ENCODE data around the gene PPTC7.
"Not testable (repeated sequence)": the region's sequence is repeated elsewhere in the genome, so short reads cannot be mapped to it uniquely, and the experiment has no call there.

Gene PPTC7

GRCh38 chr12:110547090-110547489 lies 36.0 kb downstream of the PPTC7 start:
- no peak overlapping the region for H3K4me3 Mint-ChIP-seq
- peak overlapping the region in 1 of 2 donors; percentile 15 for H3K27ac Mint-ChIP-seq
- no peaks in the 10 kb centered on the region for H3K27me3 Mint-ChIP-seq
- H3K4me1 Mint-ChIP-seq (ENCODE audit: low read depth in 2 of 2) = peaks cover 23 to 30% of the 10 kb centered on the region in 2 donors
- H3K9me3 Mint-ChIP-seq = no peaks in the 10 kb centered on the region
- DNase-seq (no peak), ATAC-seq (replicated peaks) (no peak)
- peaks cover 56% of the 10 kb centered on the region for H3K36me3 Mint-ChIP-seq (ENCODE audit: insufficient read depth)

GRCh38 chr12:110546339-110546738 lies 36.8 kb downstream of the PPTC7 start:
- DNase-seq = no peak
- no peak for ATAC-seq (replicated peaks)
- H3K36me3 Mint-ChIP-seq (ENCODE audit: insufficient read depth) = peaks cover 55% of the 10 kb centered on the region
- no peaks in the 10 kb centered on the region for H3K27me3 Mint-ChIP-seq
- H3K4me1 Mint-ChIP-seq (ENCODE audit: low read depth in 2 of 2) = peaks cover 19 to 26% of the 10 kb centered on the region in 2 donors
- H3K9me3 Mint-ChIP-seq = no peaks in the 10 kb centered on the region
- peak overlapping the region in 1 of 2 donors; percentile 61 for H3K27ac Mint-ChIP-seq
- H3K4me3 Mint-ChIP-seq = no peak overlapping the region

GRCh38 chr12:110545812-110546211 lies 37.3 kb downstream of the PPTC7 start:
- Mint-ChIP-seq H3K36me3 (ENCODE audit: insufficient read depth) (peaks cover 51% of the 10 kb centered on the region), H3K9me3 (no peaks in the 10 kb centered on the region), H3K4me3 (no peak overlapping the region), H3K4me1 (ENCODE audit: low read depth in 2 of 2) (peaks cover 19 to 25% of the 10 kb centered on the region in 2 donors), H3K27ac (peak overlapping the region; percentile 26 to 61), H3K27me3 (no peaks in the 10 kb centered on the region)
- DNase-seq = no peak
- no peak for ATAC-seq (replicated peaks)

GRCh38 chr12:110545259-110545658 lies 37.9 kb downstream of the PPTC7 start:
- peaks cover 53% of the 10 kb centered on the region for H3K36me3 Mint-ChIP-seq (ENCODE audit: insufficient read depth)
- not testable (repeated sequence) for ATAC-seq (replicated peaks); H3K9me3 Mint-ChIP-seq; H3K4me3 Mint-ChIP-seq; DNase-seq; H3K27me3 Mint-ChIP-seq
- peaks cover 19 to 21% of the 10 kb centered on the region in 2 donors for H3K4me1 Mint-ChIP-seq (ENCODE audit: low read depth in 2 of 2)
- H3K27ac Mint-ChIP-seq = peak overlapping the region in 1 of 2 donors; percentile 26

- no peak overlapping the region for H3K4me3 Mint-ChIP-seq
- peaks cover 59% of the 10 kb centered on the region for H3K36me3 Mint-ChIP-seq (ENCODE audit: insufficient read depth)
- no peak for ATAC-seq (replicated peaks)
- no peaks in the 10 kb centered on the region for H3K9me3 Mint-ChIP-seq
- H3K27ac Mint-ChIP-seq = no peak overlapping the region
- DNase-seq = no peak
- H3K4me1 Mint-ChIP-seq (ENCODE audit: low read depth in 2 of 2) = peaks cover 17 to 21% of the 10 kb centered on the region in 2 donors
- no peaks in the 10 kb centered on the region for H3K27me3 Mint-ChIP-seq
Measured at GRCh38 chr12:110543965-110544364, 39.2 kb downstream of the PPTC7 start.

- DNase-seq = no peak
- Mint-ChIP-seq H3K4me1 (ENCODE audit: low read depth in 2 of 2) (peaks cover 13 to 22% of the 10 kb centered on the region in 2 donors), H3K9me3 (no peaks in the 10 kb centered on the region), H3K36me3 (ENCODE audit: insufficient read depth) (peaks cover 65% of the 10 kb centered on the region), H3K4me3 (no peak overlapping the region), H3K27ac (peak overlapping the region; percentile 49 to 69), H3K27me3 (no peaks in the 10 kb centered on the region)
- no peak for ATAC-seq (replicated peaks)
Measured at GRCh38 chr12:110543252-110543959, 39.7 kb downstream of the PPTC7 start.

GRCh38 chr12:110540048-110540447 lies 43.1 kb downstream of the PPTC7 start:
- Mint-ChIP-seq H3K4me3 (no peak overlapping the region), H3K9me3 (no peaks in the 10 kb centered on the region), H3K4me1 (ENCODE audit: low read depth in 2 of 2) (peaks cover 6 to 11% of the 10 kb centered on the region in 2 donors), H3K27me3 (no peaks in the 10 kb centered on the region), H3K27ac (peak overlapping the region in 1 of 2 donors; percentile 56), H3K36me3 (ENCODE audit: insufficient read depth) (peaks cover 80% of the 10 kb centered on the region)
- ATAC-seq (replicated peaks) (no peak), DNase-seq (no peak)

- Mint-ChIP-seq H3K9me3 (no peaks in the 10 kb centered on the region), H3K27me3 (no peaks in the 10 kb centered on the region), H3K27ac (peak overlapping the region; percentile 56 to 65), H3K4me1 (ENCODE audit: low read depth in 2 of 2) (peaks cover 6 to 16% of the 10 kb centered on the region in 2 donors), H3K4me3 (no peak overlapping the region), H3K36me3 (ENCODE audit: insufficient read depth) (peaks cover 74% of the 10 kb centered on the region)
- ATAC-seq (replicated peaks) (no peak), DNase-seq (no peak)
Measured at GRCh38 chr12:110538869-110539622, 44.1 kb downstream of the PPTC7 start.

- DNase-seq (no peak), ATAC-seq (replicated peaks) (no peak)
- H3K9me3 Mint-ChIP-seq = no peaks in the 10 kb centered on the region
- no peak overlapping the region for H3K27ac Mint-ChIP-seq
- peaks cover 69% of the 10 kb centered on the region for H3K36me3 Mint-ChIP-seq (ENCODE audit: insufficient read depth)
- H3K27me3 Mint-ChIP-seq = no peaks in the 10 kb centered on the region
- peaks cover 0 to 9% of the 10 kb centered on the region in 2 donors for H3K4me1 Mint-ChIP-seq (ENCODE audit: low read depth in 2 of 2)
- no peak overlapping the region for H3K4me3 Mint-ChIP-seq
Measured at GRCh38 chr12:110537605-110538409, 45.3 kb downstream of the PPTC7 start.

- Mint-ChIP-seq H3K27me3 (no peaks in the 10 kb centered on the region), H3K27ac (peak overlapping the region in 1 of 2 donors; percentile 54), H3K4me1 (ENCODE audit: low read depth in 2 of 2) (peaks cover 0 to 9% of the 10 kb centered on the region in 2 donors), H3K9me3 (no peaks in the 10 kb centered on the region), H3K36me3 (ENCODE audit: insufficient read depth) (peaks cover 62% of the 10 kb centered on the region), H3K4me3 (no peak overlapping the region)
- ATAC-seq (replicated peaks) (no peak), DNase-seq (no peak)
Measured at GRCh38 chr12:110536834-110537604, 46.1 kb downstream of the PPTC7 start.

- no peaks in the 10 kb centered on the region for H3K27me3 Mint-ChIP-seq
- ATAC-seq (replicated peaks) = no peak
- DNase-seq = no peak
- no peak overlapping the region for H3K4me3 Mint-ChIP-seq
- H3K27ac Mint-ChIP-seq = no peak overlapping the region
- H3K4me1 Mint-ChIP-seq (ENCODE audit: low read depth in 2 of 2) = peaks cover 0 to 9% of the 10 kb centered on the region in 2 donors
- H3K36me3 Mint-ChIP-seq (ENCODE audit: insufficient read depth) = peaks cover 61% of the 10 kb centered on the region
- no peaks in the 10 kb centered on the region for H3K9me3 Mint-ChIP-seq
Measured at GRCh38 chr12:110534811-110535210, 48.3 kb downstream of the PPTC7 start.

- ATAC-seq (replicated peaks) = no peak
- no peak for DNase-seq
- H3K27ac Mint-ChIP-seq = no peak overlapping the region
- H3K9me3 Mint-ChIP-seq = no peaks in the 10 kb centered on the region
- no peaks in the 10 kb centered on the region for H3K27me3 Mint-ChIP-seq
- peaks cover 50% of the 10 kb centered on the region for H3K36me3 Mint-ChIP-seq (ENCODE audit: insufficient read depth)
- no peak overlapping the region for H3K4me3 Mint-ChIP-seq
- peaks cover 0 to 9% of the 10 kb centered on the region in 2 donors for H3K4me1 Mint-ChIP-seq (ENCODE audit: low read depth in 2 of 2)
Measured at GRCh38 chr12:110533607-110534006, 49.5 kb downstream of the PPTC7 start.

- H3K4me3 Mint-ChIP-seq = no peak overlapping the region
- no peak overlapping the region for H3K27ac Mint-ChIP-seq
- H3K27me3 Mint-ChIP-seq = no peaks in the 10 kb centered on the region
- H3K4me1 Mint-ChIP-seq (ENCODE audit: low read depth in 2 of 2) = peaks cover 0 to 9% of the 10 kb centered on the region in 2 donors
- no peaks in the 10 kb centered on the region for H3K9me3 Mint-ChIP-seq
- ATAC-seq (replicated peaks) (no peak), DNase-seq (no peak)
- H3K36me3 Mint-ChIP-seq (ENCODE audit: insufficient read depth) = peaks cover 40% of the 10 kb centered on the region
Measured at GRCh38 chr12:110532644-110533043, 50.5 kb downstream of the PPTC7 start.
